ENCODE results near the gene LINGO1.

The LINGO1 gene

DNA sequence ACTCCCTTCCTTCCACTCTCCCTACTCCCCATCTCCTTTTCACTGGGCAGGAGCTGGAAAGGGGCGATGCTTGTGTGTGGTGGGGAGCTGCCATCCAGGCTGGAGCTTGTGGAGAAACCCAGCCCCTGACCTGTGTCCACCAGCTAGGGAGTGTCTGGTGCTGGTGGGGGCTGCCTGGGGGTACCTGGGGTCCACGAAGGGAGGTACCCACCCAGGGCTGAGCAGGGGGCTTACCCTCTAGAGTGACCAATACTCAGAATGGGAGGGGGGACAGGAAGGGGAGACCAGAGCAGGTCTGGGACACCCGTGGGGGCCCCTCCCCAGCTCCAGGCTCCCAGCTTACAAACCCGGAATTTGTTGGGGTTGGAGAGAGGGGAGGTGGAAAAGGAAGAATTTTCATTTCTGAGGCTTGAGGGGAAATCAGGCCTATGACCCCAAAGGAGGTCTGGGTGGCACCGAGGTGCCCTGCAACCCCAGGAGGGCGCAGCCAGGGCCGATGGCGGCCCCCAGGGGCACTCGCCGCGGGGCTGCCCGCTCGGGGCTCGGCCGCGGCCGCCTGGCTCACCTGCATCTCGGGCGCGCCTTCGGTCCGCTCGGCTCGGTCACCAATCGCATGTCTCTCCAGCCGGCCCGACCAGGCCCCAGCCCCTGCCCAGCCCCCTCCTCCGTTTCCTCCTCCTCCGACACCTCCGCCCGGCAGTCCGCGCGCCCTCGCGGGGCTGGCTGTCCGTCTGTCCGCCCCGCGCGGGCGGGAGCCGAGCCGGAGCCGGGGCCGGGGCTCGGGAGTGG lies 773 bp downstream of the LINGO1 start:
- DNase-seq (ENCODE audit: low spot score) = no peak

DNA sequence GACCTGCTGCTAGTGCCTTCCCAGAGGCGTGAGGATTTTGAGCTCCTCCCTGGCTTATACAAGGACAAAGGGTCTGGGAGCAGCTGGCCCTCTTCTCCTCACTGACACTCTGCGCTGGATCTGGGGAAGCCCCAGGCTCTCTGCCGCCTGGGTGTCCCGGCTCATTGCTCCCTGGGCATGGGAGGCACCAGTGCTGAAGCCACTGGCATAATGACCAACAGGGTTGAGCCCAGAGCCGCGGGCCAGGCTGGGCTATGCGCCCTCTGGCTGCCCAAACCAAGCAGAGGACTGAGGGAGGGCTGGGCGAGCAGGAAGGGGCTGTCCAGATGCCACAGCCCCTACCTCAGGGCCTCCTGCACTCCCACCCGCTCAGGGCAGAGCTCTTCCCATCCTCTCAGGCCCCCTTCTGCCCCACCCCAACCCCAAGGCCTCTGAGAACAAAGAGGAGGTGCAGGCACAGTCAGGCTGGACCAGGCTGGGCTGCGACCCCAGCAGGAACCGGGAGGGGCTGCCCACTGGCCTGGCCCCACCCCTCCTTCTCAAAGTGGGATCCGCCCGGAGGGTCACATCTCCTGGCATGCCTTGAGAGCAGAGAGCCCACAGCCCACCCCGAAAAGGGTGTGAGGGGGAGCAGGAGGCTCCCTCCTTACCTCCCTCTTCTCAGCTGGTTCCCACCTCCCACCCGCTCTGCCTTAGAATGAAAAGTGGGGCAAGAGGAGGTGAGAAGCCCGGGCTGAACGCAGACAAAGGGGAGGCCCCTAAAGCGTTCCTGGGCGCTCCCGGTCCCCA lies 1.6 kb downstream of the LINGO1 start:
- DNase-seq (ENCODE audit: low spot score) = no peak

DNA sequence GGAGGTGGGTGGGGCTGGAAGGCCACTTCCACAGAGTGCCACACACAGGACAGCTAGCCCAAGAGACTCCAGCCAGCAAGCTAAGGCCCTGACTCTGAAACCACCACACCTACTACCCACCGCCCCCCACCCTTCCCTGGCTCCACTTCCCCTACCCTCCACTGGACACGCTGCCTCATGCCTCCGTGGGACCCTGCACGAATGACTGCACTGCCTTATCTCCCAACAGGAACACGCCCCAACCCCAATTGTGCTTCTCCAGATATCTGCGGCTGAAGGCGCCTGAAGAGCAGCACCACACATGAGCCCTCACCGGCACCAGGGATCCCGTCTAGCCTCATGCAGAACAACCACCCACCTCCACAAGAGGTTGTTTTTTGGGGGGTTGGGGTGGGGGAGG lies 2.7 kb downstream of the LINGO1 start:
- DNase-seq (ENCODE audit: low spot score) = no peak

DNA sequence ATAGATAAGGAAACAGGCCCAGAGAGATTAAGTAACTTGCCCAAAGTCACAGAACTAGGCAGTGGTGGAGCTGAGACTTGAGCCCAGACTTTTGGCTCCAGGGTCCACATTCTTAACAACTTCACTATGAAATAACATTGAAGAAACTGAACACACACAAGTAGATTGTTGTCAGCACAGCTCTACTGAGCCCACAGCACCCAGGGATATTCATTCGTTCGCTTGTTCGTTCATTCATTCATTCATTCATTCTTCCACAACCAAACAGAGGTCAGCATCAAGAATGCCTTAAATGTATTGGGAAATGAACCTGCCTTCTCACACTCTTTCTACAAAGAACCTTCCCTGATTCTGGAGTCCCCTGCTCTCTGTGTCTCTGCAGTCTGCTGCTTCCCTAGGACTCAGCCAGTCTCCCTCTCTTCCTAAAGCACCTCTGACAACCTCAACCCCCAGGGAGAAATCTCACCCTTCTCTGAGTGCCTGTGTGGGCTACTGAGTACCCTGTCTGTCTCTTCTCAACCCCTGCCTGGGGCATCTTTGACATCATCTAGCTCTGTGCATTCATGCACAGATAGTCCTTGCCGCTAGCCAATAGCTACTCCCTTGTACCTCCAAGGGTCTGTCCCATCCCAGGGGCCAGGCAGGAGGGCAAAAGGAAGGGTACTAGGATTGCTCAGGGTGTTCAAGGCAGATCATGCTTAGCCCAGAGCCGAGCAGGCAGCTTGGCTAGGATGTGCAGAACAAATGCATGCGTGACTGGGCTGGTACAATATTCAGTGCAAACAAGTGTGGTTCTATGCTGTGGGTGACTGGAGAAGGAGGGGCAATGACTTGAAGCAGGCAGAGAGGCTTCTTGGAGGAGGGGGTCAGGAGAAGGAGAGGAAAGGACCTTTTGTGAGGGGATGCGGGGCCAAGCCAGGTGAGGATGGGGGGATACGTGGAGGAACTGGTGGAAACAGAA lies 3.4 kb downstream of the LINGO1 start:
- no peak for DNase-seq (ENCODE audit: low spot score)

DNA sequence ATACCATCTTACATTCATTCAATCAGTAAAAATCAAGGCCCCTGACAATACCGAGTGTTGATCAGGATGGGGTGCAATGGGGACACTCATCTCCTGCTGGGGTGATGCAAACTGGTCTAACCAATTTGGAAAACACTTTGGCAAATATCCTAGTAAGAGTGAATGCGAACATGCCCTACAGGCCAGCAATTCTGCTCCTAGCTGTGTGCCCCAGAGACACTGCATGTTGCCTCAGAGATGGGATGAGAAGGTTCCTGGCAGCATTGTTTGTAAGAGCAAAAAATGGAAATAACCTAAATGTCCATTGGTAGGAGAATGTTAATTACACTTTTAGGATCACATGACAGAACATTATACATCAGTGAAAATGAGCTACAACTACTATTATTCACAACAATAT lies 4.7 kb downstream of the LINGO1 start:
- no peak for DNase-seq (ENCODE audit: low spot score)

DNA sequence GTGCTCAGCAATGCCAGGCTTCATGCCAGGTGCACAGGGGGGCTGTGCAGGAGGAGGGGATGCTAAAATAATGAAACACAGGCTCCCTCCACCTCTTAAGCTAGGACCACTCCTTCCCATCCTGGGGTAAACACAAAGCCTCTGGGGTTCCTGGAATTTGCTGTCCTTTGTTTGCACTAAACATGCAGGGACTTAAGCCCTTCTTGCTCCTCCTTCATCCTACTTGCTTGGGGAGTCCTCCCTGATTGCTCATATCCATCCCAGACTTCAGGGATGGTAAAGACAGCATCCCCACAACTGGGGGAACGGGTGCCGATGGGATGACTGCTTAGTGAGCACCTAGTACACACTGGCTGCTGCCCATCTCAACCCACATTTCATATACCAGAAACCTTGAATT lies 5.1 kb downstream of the LINGO1 start:
- DNase-seq (ENCODE audit: low spot score) = no peak

- no peak for DNase-seq (ENCODE audit: low spot score)
These were observed 5.6 kb downstream of the LINGO1 start for GRCh38 chr15:77627067-77627466.

DNA sequence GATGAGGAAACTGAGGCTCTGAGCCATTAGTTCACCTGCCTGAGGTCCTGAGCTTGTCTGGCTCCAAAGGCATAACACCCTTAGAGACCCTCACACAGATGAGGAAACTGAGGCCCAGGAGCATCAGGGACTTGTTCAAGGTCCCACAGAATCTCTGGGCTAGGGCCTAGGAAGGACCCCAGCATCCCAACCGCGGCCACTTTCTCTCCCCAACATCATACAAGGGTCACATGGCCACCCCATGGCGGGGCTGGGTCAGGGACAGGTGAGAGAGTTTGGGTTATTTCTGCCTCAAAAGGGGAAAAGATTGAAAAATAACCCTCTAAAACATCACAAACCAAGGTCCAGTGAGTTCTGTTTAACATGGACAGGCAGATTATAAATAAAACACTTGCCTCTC lies 6.7 kb downstream of the LINGO1 start:
- no peak for DNase-seq (ENCODE audit: low spot score)

GRCh38 chr15:77625376-77625775 lies 7.3 kb downstream of the LINGO1 start:
- no peak for DNase-seq (ENCODE audit: low spot score)

GRCh38 chr15:77624868-77625267 lies 7.8 kb downstream of the LINGO1 start:
- DNase-seq (ENCODE audit: low spot score) = no peak

GRCh38 chr15:77623755-77624524 lies 8.8 kb downstream of the LINGO1 start:
- no peak for DNase-seq (ENCODE audit: low spot score)

- DNase-seq (ENCODE audit: low spot score) = no peak
These were observed 9.6 kb downstream of the LINGO1 start for GRCh38 chr15:77622934-77623754.

- no peak for DNase-seq (ENCODE audit: low spot score)
These were observed 10.3 kb downstream of the LINGO1 start for GRCh38 chr15:77622209-77622933.

GRCh38 chr15:77621847-77622208 lies 10.9 kb downstream of the LINGO1 start:
- no peak for DNase-seq (ENCODE audit: low spot score)

DNA sequence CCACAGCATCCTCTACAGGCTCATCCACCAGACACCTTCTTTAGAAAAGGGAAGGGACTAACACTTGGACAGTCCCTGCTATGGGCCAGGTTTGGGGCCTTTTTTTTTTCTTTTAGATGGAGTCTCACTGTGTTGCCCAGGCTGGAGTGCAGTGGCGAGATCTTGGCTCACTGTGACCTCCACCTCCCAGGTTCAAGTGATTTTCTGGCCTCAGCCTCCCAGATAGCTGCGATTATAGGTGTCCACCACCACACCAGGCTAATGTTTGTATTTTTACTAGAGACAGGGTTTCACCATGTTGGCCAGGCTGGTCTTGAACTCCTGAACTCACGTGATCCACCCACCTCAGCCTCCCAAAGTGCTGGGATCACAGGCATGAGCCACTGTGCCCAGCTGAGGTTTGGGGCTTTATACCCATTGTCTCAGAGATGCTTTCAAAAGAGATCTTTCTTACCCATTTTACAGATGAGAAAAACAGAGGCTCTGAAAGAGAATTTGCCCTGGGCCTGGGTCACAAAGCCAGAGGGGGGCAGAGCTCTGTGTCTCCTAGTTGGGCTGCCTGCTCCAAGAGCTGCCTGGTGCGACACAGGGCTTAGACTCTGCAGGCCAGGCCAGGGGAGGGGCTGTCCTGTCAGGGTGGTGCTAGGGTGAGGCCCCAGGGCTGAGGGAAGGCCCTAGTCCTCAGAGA lies 11.6 kb downstream of the LINGO1 start:
- DNase-seq (ENCODE audit: low spot score) = no peak

GRCh38 chr15:77620297-77620696 lies 12.4 kb downstream of the LINGO1 start:
- DNase-seq (ENCODE audit: low spot score) = no peak

GRCh38 chr15:77619883-77620282 lies 12.8 kb downstream of the LINGO1 start:
- no peak for DNase-seq (ENCODE audit: low spot score)

DNA sequence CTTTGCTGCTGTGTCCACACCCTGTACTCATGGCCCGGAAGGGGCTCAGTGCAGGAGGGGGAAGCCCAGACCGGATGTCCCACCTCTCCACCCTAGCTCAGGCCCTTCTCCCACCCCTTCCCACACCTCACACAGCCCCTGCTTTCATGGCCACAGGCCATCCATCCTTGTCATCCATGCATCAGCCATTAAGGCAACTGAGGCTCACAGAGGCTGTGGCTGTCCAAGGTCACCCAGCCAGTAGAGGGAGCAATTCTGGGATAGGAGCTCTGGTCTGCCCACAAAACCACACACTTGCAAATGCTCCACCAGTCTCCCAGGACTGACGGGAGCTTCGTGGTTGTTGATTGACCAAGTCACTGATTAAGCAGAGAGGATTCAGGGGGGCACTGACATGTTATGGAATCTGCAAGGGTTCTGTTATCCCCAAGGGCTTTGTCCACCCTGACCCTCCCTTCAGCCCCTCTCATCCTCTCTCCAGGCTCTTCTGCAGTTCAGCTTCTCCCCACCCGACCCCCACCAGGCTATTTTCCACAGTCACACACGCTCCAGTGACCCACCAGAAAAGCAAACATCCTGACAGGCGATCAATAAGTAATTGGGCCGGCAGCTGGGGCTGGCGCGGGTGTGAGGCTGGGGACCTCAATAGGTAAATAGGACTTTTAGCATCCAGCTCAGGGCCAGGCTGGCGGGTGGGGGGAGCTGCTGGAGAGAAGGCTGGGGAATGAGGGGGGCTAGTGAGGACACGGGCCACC lies 15.1 kb downstream of the LINGO1 start:
- DNase-seq (ENCODE audit: low spot score) = no peak

DNA sequence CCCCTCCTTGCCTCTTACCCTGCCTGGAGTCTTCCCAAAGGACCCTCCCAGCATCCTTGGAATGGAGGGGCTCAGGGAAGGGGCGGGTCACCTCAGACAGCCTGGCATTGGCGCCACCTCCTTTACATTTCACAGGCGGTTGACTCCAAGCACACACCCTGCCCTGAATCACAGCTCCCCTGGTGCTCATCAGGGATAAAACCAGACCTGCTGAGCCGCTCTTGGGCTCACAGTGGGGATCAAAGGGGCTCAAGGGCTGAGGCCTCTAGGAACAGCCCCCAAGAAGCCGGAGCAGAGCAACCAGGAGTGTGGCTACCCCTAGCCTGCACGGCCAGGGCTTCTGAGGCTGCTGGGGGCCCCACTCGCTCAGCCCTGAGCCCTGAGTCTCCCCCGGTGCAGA lies 16.6 kb downstream of the LINGO1 start:
- DNase-seq (ENCODE audit: low spot score) = no peak
